Endothelial cell (in vitro differentiated cells): Measurements from ENCODE around the gene GORASP2. TPM values are rescaled to one million over a fixed set of nuclear protein-coding genes. Genes with fewer than 3 reads are reported as not detected.
"Not testable (repeated sequence)": the region's sequence is repeated elsewhere in the genome, so short reads cannot be mapped to it uniquely, and the experiment has no call there.

Experiments
- DNase-seq: peaks from one replicate; pipeline ENCODE4 v3.0.0; 2021; ENCODE audit warnings: low spot score
- H3K27ac Mint-ChIP-seq: one replicate; pipeline ENCODE4 v1.8.0; 2021; ENCODE audit warnings: mixed read lengths, inconsistent platforms; ENCODE audit not compliant: unreplicated experiment
- H3K27me3 Mint-ChIP-seq: one replicate; pipeline ENCODE4 v1.8.0; 2021; ENCODE audit warnings: mild to moderate bottlenecking, moderate library complexity, mixed read lengths, inconsistent platforms; ENCODE audit not compliant: unreplicated experiment
- H3K36me3 Mint-ChIP-seq: one replicate; pipeline ENCODE4 v1.8.0; 2021; ENCODE audit warnings: mild to moderate bottlenecking, low read depth, mixed read lengths, inconsistent platforms; ENCODE audit not compliant: unreplicated experiment
- H3K4me1 Mint-ChIP-seq: one replicate; pipeline ENCODE4 v1.8.0; 2021; ENCODE audit warnings: mild to moderate bottlenecking, mixed read lengths, inconsistent platforms; ENCODE audit not compliant: unreplicated experiment
- H3K4me3 Mint-ChIP-seq: one replicate; pipeline ENCODE4 v1.8.0; 2021; ENCODE audit warnings: mild to moderate bottlenecking, mixed read lengths, inconsistent platforms; ENCODE audit not compliant: unreplicated experiment
- H3K9me3 Mint-ChIP-seq: one replicate; pipeline ENCODE4 v1.8.0; 2021; ENCODE audit warnings: mixed read lengths, inconsistent platforms; ENCODE audit not compliant: unreplicated experiment
- CTCF ChIP-seq: fragments of 200-600 bp; sonication (generic); IDR thresholded peaks from one replicate; pipeline ENCODE4 v1.5.0; 2021; ENCODE audit warnings: antibody characterized with exemption; ENCODE audit not compliant: unreplicated experiment
- total RNA-seq: library from RNA; stranded (reverse); fragmentation: NEBNext Ultra II Directional; extraction: Animal tissue kit (Norgen Biotek cat#: 25700); gene quantifications from one replicate; pipeline ENCODE4 v1.2.1, GENCODE V29; 2021; ENCODE audit not compliant: unreplicated experiment

GORASP2 gene
- total RNA-seq, 1 donor from 2014 or later = 71.9 TPM

- H3K36me3 Mint-ChIP-seq = peaks cover 15% of the 10 kb centered on the region
- TF ChIP-seq CTCF = no peak
- no peaks in the 10 kb centered on the region for H3K4me1 Mint-ChIP-seq
- no peak for DNase-seq
- H3K27ac Mint-ChIP-seq = no peak overlapping the region
- no peak overlapping the region for H3K4me3 Mint-ChIP-seq
- peaks cover 3% of the 10 kb centered on the region for H3K9me3 Mint-ChIP-seq
- peaks cover 6% of the 10 kb centered on the region for H3K27me3 Mint-ChIP-seq
These were observed 17.7 kb upstream of the GORASP2 start for GRCh38 chr2:170911314-170911889.

- Mint-ChIP-seq H3K9me3 (peaks cover 11% of the 10 kb centered on the region), H3K36me3 (peaks cover 22% of the 10 kb centered on the region)
- H3K27ac Mint-ChIP-seq, H3K27me3 Mint-ChIP-seq, DNase-seq, H3K4me1 Mint-ChIP-seq, H3K4me3 Mint-ChIP-seq: not testable (repeated sequence)
These were observed 13.9 kb upstream of the GORASP2 start for GRCh38 chr2:170914994-170915666.

GRCh38 chr2:170917219-170917913 is 11.7 kb upstream of the GORASP2 start:
- Mint-ChIP-seq H3K4me3 (no peak overlapping the region), H3K36me3 (peaks cover 25% of the 10 kb centered on the region), H3K4me1 (no peaks in the 10 kb centered on the region), H3K27me3 (peaks cover 7% of the 10 kb centered on the region), H3K9me3 (peaks cover 11% of the 10 kb centered on the region), H3K27ac (no peak overlapping the region)
- no peak for TF ChIP-seq CTCF
- DNase-seq = no peak

GRCh38 chr2:170917957-170918356 is 11.1 kb upstream of the GORASP2 start:
- no peak for TF ChIP-seq CTCF
- peaks cover 9% of the 10 kb centered on the region for H3K9me3 Mint-ChIP-seq
- no peak overlapping the region for H3K27ac Mint-ChIP-seq
- H3K4me1 Mint-ChIP-seq = no peaks in the 10 kb centered on the region
- peaks cover 7% of the 10 kb centered on the region for H3K27me3 Mint-ChIP-seq
- H3K36me3 Mint-ChIP-seq = peaks cover 23% of the 10 kb centered on the region
- H3K4me3 Mint-ChIP-seq = no peak overlapping the region
- no peak for DNase-seq

GRCh38 chr2:170921873-170922272 is 7.2 kb upstream of the GORASP2 start:
- peaks cover 34% of the 10 kb centered on the region for H3K36me3 Mint-ChIP-seq
- H3K4me1 Mint-ChIP-seq, H3K27me3 Mint-ChIP-seq, H3K27ac Mint-ChIP-seq, H3K4me3 Mint-ChIP-seq, DNase-seq, H3K9me3 Mint-ChIP-seq: not testable (repeated sequence)
